Transverse colon (tissue), 4 donors: ENCODE measurements around the gene SART1.
A peak's percentile ranks its signal among the peaks of the same experiment; 100 is the strongest.

Experiments used
- EP300 ChIP-seq: sonication (generic); formaldehyde crosslinking; IDR thresholded peaks from one replicate; pipeline ENCODE4 v1.6.1; 2017; ENCODE audit warnings: antibody characterized with exemption, low read depth
- POLR2A ChIP-seq: fragments of 450-650 bp; IDR thresholded peaks from one replicate; pipeline ENCODE4 v1.6.1; 2016; ENCODE audit warnings: antibody characterized with exemption, mild to moderate bottlenecking, moderate library complexity
- POLR2AphosphoS5 ChIP-seq, 3 donors: sonication (generic); formaldehyde crosslinking; IDR thresholded peaks; one replicate each; pipeline ENCODE4 v1.6.1; 2016; ENCODE audit warnings: antibody characterized with exemption in 3 of 3
- TF ChIP-seq, protein P1 (sequence below), 5 experiments: fragments of 200-600 bp in 3 of 5; fragments of 450-650 bp in 2 of 5; sonication (generic) in 3 of 5; IDR thresholded peaks; 1 replicate in 2 of 5; 2 replicates in 3 of 5; pipeline ENCODE4 v1.5.1; 2016 to 2017; ENCODE audit warnings: antibody characterized with exemption in 5 of 5, inconsistent platforms in 3 of 5, mild to moderate bottlenecking in 2 of 5, moderate library complexity in 1 of 5

DNA sequence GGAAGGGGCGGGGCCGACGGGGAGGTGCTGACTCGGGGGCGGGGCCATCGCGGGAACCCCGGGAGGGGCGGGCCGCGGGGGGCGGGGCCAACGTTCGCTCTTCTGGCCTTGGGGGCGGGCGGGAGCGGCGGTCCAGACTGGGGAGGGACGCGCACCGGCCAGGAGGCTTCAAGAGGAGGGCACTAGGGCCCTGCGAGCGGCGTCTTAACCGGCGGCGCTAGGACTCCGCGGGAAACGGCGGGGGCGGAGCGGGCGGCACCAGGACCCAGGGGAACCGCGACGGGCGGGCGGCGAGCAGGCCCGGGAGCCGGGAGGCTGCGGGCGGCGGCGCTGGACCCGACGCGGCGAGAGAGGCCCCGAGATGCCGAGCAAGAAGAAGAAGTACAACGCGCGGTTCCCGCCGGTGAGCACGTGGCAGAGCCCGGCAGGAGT lies 42.4 kb upstream of the SART1 start, which contains the start of gene DRAP1:
- peak; percentile 54 for TF ChIP-seq POLR2A
- TF ChIP-seq, protein P1, sequence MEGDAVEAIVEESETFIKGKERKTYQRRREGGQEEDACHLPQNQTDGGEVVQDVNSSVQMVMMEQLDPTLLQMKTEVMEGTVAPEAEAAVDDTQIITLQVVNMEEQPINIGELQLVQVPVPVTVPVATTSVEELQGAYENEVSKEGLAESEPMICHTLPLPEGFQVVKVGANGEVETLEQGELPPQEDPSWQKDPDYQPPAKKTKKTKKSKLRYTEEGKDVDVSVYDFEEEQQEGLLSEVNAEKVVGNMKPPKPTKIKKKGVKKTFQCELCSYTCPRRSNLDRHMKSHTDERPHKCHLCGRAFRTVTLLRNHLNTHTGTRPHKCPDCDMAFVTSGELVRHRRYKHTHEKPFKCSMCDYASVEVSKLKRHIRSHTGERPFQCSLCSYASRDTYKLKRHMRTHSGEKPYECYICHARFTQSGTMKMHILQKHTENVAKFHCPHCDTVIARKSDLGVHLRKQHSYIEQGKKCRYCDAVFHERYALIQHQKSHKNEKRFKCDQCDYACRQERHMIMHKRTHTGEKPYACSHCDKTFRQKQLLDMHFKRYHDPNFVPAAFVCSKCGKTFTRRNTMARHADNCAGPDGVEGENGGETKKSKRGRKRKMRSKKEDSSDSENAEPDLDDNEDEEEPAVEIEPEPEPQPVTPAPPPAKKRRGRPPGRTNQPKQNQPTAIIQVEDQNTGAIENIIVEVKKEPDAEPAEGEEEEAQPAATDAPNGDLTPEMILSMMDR (IDR thresholded peaks at IDR 0.05), result no peak
- TF ChIP-seq EP300, result no peak
- peak; percentile 34 to 69 (median 58) for TF ChIP-seq POLR2AphosphoS5 (IDR thresholded peaks at IDR 0.05)
